GM10266 (cell line): ENCODE results near the gene ACTRT2.

ENCODE experiments used
- DNase-seq: peaks from one replicate; pipeline ENCODE4 v3.0.0; 2012; ENCODE audit errors: extremely low spot score
- CTCF ChIP-seq: IDR thresholded peaks from 2 replicates; pipeline ENCODE4 v1.5.1; 2012; ENCODE audit warnings: mild to moderate bottlenecking, low read depth; ENCODE audit not compliant: control insufficient read depth, insufficient read depth; ENCODE audit errors: missing control alignments

ACTRT2 gene

GRCh38 chr1:3053986-3054385 lies 32.7 kb downstream of the ACTRT2 start:
- no peak for DNase-seq
- TF ChIP-seq CTCF = no peak

GRCh38 chr1:3054474-3054873 lies 33.2 kb downstream of the ACTRT2 start:
- TF ChIP-seq CTCF = no peak
- DNase-seq = no peak

GRCh38 chr1:3055051-3055450 lies 33.8 kb downstream of the ACTRT2 start:
- no peak for DNase-seq
- TF ChIP-seq CTCF = no peak

GRCh38 chr1:3056641-3057040 lies 35.4 kb downstream of the ACTRT2 start:
- no peak for DNase-seq

GRCh38 chr1:3058263-3059030 lies 37.2 kb downstream of the ACTRT2 start:
- no peak for DNase-seq
- no peak for TF ChIP-seq CTCF

More at GRCh38 chr1:3056641-3057040, 35.4 kb downstream of the ACTRT2 start:
- no peak for TF ChIP-seq CTCF

- TF ChIP-seq CTCF = no peak
- DNase-seq = no peak
Measured at GRCh38 chr1:3060127-3060526, 38.9 kb downstream of the ACTRT2 start.
